Measurements from ENCODE around the gene BRWD1. TPM values are rescaled to one million over a fixed set of nuclear protein-coding genes. Genes with fewer than 3 reads are reported as not detected.

Gene BRWD1
- total and polyA plus RNA-seq, 2 of the 8 experiments (the other 6 are each of a cell fraction or from before 2014, with no cell fraction given) = 9.3 to 45.2 TPM

- TF ChIP-seq E2F6 (IDR thresholded peaks at IDR 0.05) (no peak), CHD2 (IDR thresholded peaks at IDR 0.05; ENCODE audit: low read length) (no peak), MAFK (IDR thresholded peaks at IDR 0.05; ENCODE audit: low read depth, low read length) (no peak), SRF (IDR thresholded peaks at IDR 0.05; ENCODE audit: low read depth, low read length) (no peak), POLR2A (IDR thresholded peaks at IDR 0.05; ENCODE audit: control extremely low read depth in 1 of 2, low read depth in 2 of 2, low read length in 2 of 2) (no peak), RAD21 (IDR thresholded peaks at IDR 0.05 in 1 of 2, conservative IDR thresholded peaks at IDR 0.05 in 1 of 2; ENCODE audit: low read depth in 2 of 2, low read length in 2 of 2) (no peak), SP1 (IDR thresholded peaks at IDR 0.05; ENCODE audit: low read depth, low read length) (no peak), BACH1 (IDR thresholded peaks at IDR 0.05; ENCODE audit: low read length) (no peak)
Measured at GRCh38 chr21:39217356-39218081, 95.9 kb downstream of the BRWD1 start (continued).

All from H1 (cell line).